ENCODE results near the gene DLGAP1.
"Not testable (repeated sequence)": the region's sequence is repeated elsewhere in the genome, so short reads cannot be mapped to it uniquely, and the experiment has no call there.

Gene DLGAP1

DNA sequence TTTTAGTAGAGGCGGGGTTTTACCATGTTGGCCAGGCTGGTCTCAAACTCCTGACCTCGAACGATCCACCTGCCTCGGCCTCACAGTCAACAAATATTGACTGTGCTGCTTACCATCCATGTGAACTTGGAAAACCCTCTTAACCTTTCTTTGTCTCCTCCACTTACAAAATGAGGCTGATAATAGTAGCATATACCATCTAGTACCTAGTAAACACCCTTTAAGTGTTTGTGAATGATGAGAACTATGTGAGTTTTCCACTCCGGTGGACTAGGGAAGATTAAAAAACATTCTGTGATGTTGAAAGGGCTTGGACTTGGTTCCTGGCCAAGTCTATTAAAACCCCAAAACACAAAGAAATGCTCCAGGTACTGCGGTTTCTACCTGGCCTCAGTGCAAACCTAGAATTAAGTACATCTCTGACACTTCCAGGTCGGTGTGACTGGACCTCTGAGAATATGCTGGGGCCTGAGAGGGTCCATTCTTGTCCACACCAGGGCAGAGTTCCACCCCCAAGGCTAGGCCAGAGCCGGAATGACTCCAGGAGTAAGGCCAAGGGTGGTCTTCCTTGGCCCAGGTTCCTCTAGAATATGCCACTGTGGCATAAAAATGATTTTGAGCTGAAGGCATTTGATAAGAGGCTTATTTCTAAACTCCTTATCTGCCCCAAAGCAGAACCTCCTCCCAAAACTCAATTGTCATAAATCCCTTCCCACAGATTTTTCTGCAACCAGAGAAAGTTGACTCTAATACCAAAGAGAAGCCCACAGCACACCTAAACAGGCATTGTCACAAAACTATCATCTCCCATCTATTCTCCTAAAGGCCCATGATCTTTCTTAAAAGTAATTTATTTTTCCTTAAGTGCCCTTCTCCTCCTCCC is 787.6 kb downstream of the DLGAP1 start:
- DNase-seq = no peak

DNA sequence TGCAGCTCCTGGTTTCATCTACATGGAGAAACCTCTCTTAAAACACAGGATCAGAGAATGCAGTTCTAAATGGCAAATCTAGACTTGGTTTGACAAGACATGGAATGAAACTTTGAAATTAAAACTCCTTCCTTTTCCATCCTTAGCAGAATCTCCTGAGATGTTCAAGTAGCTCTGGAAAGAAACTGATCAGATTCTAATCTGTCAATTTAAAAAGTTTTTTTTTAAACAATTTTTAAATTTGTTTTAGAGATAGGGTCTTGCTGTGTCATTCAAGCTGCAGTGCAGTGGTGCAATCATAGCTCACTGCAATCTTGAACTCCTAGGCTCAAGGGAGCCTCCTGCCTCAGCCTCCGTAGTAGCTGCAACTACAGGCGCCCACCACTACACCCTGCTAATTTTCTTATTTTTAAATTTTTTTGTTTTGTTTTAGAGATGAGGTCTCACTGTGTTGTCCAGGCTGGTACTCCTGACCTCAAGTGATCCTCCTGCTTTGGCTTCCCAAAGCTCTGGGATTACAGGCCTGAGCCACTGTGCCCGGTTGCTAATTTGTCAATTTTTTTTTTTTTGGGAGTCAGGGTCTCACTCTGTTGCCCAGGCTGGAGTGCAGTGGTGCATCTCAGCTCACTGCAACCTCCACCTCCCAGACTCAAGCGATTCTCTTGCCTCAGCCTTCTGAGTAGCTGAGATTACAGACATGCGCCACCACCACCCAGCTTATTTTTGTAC is 788.4 kb downstream of the DLGAP1 start:
- no peak for DNase-seq

DNA sequence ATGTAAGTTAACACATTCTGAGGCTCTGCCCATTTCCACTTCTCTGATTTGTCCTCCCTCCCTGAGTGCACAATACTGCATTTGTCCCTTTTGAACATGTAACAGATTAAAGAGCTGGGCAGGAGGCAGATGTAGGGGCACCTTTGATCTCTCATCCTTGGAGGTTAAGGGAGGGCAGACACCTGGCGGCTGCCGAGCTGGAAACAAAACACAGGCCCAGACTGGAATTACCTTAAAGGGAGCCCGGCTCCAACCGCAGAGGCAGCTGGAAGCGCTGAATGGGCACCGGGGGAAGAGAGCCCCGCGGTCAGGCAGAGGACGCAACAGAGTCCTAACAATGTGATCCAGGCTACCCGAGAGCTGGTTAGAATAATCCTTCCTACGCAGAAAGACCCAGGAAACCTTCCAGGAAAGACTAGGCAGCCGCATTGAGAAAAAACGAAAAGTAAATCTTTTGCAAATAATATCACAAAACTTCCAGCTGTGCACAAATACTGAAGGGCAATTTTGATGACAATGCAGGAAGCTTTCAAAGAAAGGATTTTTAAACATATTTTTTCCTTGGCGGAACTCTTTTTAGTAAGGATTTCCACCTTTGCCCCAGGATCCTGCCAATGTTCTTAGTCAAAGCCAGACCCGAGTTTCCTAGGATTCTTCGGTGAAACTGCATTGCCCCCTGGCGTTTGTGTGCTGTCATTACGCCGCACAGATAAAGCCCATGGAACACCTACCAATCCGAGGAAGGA is 789.2 kb downstream of the DLGAP1 start:
- DNase-seq = peak; percentile 85

DNA sequence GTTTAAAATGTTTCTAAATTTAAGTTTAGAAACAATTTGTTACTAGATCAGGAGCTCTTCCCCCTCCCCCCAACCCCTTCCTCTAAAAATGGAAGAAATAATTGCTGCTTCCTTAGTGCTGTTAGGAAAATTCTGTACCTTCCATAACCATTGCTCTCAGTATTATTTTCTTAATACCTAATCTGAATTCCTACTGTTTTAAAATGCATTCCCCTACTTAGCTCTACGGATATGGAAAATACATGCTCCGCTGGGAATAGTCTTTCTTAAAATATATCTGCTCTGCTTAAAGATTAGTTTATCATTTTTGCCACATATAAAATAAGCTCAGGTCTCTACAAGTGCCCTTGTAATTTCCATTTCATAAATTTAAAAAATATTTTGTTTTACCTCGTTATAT is 789.9 kb downstream of the DLGAP1 start:
- DNase-seq = no peak

DNA sequence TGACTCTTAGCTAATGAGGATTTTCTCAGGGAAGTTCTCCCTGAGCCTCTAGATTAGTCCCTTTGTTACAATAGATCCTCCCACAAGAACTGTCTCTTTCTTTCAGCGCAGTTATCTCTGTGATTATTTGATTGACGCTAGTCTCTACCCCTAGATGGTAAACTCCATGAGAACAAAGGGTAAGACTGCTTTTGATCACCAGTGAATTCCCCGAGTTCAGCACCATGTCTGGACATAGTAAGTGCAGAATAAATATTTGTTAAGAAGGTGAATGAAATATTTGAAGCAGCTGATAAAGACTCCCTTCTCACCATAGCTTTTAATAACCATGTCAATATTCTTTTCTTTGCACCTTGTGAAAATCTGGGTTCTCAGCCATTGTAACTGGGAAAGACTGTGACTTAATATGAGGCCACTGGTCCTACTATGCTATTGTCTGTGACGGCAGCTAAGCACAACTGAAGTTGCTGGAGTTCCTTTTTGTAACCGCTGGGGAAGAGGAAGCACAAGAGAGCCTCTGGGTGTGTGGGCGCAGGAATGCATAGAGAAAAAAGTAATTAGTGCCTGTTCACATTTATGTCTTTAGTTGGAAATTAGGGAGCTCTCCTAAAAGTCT is 790.4 kb downstream of the DLGAP1 start:
- DNase-seq = no peak

DNA sequence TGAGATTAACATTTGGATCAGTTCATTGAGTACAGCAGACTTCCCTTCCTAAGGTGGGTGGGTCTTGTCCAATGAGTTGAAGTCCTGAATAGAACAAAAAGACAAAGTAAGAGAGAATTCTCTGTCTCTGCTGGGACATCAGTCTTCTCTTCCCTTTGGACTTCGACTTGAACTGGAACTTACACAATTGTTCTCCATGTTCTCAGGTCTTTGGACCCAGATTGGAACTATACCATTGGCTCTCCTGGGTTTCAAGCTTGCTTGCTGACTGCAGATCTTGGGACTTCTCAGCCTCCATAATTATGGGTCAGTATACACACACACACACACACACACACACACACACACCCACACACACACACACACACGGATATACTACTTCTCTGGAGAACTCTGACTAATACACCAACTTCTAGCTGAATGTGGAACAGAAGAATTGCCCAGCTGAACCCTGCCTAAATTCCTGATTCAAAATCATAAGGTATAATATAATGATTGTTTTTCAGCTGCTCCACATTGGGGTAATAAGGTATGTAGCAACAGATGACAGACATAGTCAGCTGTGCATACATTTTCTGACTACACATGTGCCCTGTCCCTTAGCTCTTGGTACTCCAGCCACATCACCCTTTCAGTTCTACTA is 791.1 kb downstream of the DLGAP1 start:
- no peak for DNase-seq

DNA sequence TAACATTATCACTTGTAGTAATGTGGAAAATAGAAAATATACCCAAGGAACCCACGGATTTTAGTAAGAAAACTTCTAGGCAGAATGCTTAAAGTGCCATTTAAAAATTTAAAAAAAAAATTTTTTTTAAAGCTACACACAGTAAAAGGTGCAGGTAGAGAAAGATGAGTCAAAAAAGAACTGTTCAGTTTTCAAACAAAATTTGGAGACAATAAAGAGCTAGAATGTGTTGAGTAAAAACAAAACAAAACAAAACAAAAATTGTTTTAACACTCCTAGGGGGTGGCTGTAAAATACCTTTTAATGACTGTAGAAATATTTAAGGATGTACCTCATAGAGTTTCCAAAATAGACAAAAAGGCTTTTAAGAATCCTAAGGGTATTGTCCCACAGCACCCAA is 793.1 kb downstream of the DLGAP1 start:
- DNase-seq = no peak

DNA sequence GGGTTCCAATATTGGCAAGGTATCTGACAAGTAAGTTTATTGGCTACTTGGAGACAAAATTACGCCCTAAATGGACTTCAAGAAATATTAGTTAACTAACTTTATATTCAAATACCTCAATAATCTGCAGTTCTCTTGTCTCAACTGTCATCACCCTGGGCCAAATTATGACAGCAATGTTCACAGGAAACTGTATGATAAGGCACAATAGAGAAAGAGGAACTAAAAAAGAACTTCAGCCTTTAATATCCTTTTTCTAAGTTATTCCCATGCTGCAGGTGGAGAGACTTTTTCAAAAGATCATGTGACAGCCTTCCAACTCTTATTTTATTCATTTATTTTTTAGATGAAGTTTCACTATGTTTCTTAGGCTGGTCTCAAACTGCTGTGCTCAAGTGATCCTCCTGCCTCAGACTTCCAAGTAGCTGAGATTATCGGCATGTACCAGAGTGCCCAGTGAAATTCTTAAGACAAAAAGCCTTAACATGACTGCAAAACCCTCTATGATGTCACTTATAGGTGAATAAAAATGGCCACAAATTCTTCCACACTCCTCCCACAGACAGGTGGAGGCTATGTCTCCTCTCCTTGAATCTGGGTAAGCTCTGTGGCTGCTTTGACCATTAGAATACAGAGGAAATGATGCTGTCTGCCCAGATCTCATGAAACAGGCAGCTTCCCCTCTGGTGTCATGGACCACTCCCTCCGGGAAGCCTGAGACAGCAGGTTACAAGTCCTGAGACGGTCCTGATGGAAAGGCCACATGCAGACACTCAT is 794.2 kb downstream of the DLGAP1 start:
- DNase-seq = no peak

DNA sequence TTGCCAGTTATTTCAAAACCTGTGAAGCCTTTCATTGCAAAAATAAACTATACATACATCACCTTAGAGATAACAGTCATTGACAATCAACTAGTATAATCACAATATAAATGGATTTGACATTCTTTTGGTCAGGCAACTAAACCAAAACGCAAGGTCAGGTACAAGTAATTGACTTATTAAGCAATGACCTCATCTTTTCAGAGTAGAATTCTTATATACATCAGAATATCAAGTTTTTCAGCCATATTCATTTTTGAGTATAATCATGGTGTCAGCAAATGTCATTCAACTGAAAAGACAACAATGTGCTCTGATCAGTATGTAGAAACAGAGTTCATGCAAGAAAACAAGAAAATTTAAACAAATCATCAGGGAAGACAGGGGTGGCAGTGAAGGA is 796.6 kb downstream of the DLGAP1 start:
- no peak for DNase-seq

DNA sequence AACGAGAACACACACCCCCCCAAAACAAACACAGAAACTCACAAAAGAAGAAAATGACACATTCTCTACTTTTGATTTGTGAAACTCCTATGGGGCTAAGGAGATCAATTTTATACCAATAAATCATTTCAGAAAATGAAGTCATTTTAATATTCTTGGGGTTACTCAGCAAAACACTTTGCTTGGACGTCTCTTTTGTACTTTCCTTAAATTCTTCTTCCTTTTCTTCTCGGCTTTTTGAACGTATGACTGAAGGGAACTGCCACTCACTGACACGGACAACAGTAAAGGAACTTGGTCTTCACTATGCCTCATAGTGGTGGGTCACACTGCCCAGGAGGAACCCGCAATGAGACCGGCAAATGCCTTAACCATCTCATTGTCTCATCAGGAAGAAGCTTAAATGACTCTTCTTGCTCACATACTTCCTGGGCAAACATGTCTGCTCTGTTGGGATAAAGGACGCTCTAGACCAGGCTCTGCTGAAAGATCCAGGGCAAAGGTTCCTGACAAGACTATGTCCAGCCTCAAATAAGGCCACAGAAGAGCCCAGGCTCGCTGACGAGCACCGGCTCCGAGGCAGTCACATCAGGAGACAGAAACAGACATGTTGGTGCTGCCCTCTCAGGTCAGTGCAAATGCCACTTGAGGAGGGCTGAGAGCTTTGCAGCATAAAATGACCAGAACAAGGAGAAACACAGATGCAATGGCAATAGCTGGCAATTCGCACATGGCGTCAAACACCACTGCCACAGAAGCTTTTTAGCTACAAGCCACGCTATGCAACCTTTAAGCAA is 799.7 kb downstream of the DLGAP1 start:
- no peak for DNase-seq

DNA sequence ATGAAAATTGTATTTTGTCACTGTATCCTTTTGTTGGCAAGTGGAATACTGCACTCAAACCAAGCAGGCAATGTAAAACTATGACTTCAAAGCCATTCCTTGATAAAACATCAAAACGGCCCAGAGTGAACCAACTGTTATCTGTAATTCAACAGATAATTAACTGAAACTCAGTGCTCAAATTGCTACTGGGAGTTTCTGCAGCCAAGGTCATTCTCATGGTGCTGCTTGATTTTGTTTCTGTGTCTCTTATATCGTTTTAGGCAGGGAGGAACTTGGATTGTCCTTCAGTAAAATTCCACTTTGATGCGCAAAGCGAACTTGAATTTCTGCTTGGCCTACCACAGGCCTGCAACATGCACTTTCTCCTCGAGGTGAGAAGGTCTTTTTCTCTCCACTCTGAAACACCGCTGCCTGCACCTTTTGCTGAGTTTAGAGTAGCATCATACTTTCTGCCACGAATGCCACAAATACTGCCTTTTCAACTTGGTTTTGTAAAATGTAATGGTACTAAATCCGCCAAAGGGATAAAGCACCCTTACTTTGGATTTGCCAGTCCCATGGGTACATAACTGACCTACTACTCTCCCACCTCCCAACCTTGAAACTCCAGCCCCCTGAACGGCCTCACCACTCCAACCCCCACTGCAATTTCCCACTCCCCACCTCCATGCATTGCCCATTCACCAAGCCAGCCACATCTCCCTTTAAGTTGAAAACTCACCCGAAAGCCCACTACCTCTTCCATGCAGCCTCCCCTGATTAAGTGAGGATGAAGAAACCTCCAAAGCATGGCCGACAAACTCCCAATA is 800.5 kb downstream of the DLGAP1 start:
- DNase-seq = no peak

DNA sequence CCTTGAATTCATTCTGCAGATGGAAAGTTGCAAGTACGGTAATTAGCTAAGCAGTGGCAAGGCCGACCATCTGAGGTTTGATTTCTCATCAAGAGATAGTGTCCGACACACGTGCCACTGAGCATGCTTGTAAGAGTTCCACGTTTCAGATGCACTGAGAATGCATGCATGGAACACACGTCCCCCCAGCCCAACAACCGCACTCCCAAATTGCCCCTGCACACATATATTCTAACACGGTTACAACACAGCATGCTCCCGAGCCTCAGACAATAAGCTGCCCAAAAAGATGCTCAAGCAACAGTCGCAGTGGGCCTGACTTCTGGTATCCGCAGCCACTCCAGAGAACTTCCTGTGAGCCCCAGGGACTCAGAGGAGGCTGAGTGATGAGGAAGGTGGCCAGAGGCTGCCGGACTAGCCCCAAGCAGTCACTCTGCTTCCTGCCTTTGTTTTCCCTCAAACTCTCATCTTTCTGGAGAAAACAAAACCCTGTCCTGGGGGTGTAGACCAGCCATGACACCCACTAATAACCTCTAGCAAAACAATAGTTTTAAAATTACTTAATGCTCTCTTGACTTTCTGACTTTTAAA is 801.2 kb downstream of the DLGAP1 start:
- no peak for DNase-seq

DNA sequence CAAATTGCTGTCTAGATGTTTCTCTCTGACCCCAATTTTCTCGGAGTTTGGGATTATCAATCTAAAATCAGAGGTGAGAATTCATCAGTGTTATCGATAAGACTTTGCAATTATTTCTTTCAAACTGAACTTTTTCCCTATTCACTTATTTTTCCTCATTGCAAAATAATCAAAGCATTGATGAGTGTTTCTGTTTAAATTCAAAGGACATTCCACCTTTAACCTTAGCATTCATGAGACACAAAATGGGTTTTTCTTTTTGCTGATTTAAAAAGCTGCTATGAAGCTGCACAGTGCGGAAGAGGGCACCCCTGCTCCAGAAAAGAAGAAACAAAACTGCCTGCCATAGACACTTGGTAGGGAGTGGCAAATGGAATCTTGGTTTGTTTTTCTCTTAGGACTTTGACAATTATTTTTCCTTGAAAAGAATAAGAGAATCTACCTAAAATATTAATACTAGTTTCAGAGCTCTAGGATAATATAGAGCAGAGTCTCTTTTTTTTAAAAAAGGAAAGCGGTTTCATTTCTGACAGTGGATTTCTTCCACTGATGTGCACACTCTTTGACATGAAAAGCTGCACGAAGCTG is 801.8 kb downstream of the DLGAP1 start:
- DNase-seq = no peak

DNA sequence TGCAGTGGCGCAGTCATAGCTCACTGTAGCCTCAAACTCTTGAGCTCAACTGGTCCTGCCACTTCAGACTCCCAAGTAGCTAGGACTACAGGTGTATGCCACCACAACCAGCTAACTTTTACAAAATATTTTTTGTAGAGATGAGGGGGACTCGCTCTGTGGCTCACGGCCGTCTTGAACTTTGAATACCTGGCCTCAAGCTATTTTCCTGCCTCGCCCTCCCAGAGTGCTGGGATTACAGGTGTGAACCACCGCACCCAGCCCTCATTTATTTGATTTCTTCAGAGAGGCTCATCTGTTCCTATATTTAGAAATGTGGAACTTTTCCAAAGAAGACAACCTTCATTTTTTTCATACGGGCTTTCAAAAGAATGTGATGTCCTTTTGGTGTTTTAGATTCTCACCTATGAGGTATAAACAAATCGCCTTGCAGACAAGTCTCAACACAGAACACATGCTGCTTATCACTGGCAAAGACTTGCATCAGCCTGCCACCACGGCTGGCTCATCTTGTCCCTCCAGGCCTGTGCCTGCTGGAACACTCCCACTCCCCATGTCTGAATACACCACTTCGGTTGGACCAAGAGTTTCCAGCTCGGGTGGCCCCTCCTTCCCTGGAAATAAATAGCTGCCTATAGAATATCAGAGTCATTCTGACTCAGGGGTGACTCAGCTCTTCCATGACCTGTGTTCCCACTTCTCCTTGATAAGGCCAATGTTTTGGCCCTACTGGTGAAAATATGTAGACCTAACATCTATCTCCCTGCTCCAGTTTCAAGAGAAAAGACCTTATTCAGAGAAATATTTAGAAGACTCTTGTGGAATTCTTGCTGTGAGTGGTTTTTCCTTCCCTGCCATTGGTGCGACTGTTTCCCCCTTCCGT is 802.5 kb downstream of the DLGAP1 start:
- DNase-seq = peak; percentile 99

DNA sequence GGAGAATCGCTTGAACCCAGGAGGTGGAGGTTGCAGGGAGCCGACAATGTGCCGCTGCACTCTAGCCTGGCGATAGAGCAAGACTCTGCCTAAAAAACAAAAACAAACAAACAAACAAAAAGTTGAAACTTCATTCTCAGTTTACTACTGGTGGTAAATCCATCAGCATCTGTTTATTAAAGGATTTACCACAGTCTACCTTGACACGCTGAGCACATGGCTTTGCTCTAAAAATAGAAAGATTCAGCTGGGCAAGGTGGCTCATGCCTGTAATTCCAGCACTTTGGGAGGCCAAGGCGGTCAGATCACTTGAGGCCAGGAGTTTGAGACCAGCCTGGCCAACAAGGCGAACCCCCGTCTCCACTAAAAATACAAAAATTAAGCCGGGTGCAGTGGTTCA is 803.8 kb downstream of the DLGAP1 start:
- no peak for DNase-seq

DNA sequence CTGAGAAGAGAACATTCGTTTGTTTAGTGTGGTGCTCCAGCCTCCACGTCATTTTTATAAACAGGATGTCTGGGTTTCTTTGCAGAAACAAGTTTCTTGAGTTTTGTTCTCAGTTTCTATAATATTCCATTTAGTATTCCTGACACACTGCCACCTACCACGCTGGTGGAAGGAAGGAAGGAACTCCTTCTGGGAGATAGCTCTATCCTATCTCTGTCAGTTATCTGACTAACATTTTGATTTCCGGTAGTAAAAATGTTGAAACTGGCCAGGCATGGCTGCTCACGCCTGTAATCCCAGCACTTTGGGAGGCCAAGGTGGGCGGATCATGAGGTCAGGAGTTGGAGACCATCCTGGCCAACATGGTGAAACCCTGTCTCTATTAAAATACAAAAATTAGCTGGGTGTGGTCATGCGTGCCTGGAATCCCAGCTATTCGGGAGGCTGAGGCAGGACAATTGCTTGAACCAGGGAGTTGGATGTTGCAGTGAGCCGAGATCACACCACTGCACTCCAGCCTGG is 804.5 kb downstream of the DLGAP1 start:
- DNase-seq = not testable (repeated sequence)

DNA sequence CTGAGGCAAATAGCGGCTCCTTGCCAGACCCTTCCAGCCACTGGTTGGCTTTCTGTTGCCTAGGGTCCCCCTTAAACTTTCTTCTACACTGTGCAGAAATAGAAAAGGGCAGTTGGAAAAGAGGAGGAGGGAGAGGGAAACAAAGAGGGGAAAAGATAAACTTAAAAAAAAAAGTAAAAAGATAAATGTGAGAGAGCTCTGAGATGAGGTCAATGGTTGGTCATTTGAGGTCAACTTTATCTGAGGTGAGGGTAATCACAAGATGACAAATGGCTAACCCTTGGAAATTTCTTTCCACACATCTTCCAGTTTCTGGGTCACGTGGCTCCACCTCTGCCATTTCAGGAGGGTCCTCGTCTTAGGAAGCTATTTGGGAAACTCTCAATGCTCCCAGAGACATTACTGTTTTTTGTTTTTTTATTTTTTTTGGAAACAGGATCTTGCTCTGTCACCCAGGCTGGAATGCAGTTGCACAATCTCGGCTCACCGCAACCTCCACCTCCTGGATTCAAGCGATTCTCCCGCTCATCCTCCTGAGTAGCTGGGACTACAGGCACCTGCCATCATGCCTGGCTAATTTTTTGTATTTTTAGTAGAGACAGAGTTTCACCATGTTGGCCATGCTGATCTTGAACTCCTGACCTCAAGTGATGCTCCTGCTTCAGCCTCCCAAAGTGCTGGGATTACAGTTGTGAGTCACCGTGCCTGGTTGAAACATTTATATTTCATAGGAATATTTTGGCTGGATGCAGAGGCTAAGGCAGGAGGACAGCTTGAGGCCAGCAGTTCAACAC is 805.3 kb downstream of the DLGAP1 start:
- DNase-seq = peak; percentile 89

Measured in fibroblast of skin of right biceps (primary cell).